Hematopoietic multipotent progenitor cell treated with erythropoietin and hydrocortisone succinate and interleukin-3 and kit ligand, for 17 days (in vitro differentiated cells): ENCODE results near the gene XRRA1.
A peak's percentile ranks its signal among the peaks of the same experiment; 100 is the strongest.
"Not testable (repeated sequence)": the region's sequence is repeated elsewhere in the genome, so short reads cannot be mapped to it uniquely, and the experiment has no call there.

Experiments
- DNase-seq: peaks from one replicate; pipeline ENCODE4 v3.0.0-alpha.2; 2015; ENCODE audit warnings: low spot score

XRRA1 gene

DNA sequence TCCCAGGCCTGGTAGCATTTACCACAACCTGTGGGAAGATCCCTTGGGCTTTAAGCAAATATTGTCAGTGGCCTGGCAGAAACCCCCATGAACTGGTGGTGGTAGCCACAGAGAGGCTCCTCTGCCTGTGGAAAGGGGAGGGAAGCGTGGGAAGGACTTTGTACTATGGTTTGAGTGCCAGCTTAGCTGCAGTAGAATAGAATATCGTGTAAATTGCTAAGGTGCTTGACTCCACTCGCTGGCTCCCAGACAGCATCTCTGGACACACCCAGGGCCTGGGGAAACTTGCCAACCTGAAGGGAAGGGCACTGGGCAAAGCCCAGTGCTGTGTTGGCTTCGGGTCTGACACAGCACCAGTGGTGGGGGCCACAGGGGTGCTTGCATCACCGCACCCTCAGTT lies 52.6 kb downstream of the XRRA1 start:
- DNase-seq, result no peak

DNA sequence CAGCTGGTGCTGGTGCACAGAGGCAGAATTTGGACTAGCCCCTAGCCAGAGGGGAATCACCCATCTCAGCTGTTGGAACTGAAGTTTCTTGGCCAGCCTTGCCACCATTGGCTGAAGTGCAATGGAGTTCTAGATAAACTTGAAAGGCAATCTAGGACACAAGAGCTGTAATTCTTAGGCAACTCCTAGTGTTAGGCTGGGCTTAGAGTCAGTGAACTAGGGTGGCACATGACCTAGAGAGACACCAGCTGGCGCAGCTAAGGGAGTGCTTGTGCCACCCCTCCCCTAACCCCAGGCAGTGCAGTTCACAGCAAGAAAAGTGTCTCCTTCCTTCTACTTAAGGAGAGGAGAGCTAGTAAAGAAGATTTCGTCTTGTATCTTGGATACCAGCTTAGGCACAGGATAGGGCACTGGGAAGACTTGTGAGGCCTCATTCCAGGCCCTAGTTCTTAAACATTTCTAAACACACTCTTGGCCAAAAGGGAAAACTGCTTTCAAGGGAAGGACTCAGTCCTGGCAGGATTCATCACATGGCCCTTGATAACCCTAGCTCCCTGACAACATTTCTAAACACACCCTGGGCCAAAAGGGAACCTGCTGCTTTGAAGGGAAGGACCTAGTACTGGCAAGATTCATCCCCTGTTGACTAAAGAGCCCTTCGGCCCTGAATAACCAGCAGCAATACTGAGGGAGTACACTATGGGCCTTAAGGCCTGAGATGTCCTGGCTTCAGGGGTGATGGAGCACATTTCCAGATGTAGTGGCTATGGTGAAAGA lies 53.4 kb downstream of the XRRA1 start:
- no peak for DNase-seq

DNA sequence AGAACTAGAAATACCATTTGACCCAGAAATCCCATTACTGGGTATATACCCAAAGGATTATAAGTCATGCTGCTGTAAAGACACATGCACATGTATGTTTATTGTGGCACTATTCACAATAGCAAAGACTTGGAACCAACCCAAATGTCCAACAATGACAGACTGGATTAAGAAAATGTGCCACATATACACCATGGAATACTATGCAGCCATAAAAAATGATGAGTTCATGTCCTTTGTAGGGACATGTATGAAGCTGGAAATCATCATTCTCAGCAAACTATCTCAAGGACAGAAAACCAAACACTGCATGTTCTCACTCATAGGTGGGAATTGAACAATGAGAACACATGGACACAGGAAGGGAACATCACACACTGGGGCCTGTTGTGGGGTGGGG lies 55.9 kb downstream of the XRRA1 start:
- DNase-seq, result not testable (repeated sequence)

DNA sequence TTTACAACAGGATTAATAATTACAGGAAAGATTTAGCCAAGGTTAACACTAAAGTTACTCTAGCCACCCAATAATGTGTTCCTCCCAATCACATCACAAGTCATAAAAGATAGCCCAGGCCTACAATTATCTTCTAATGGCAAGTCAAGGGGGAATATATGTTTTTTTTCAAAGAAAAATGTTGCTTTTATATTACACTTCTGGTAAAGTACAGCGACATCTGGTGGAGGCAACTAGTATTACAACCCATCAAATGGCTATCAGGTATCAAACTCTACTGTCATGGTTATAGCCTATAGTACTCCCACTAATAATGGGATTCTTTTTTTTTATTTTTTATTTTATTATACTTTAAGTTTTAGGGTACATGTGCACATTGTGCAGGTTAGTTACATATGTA lies 71.8 kb downstream of the XRRA1 start:
- no peak for DNase-seq

- DNase-seq, result no peak
Observed at GRCh38 chr11:74871037-74871436, 77.9 kb downstream of the XRRA1 start.

GRCh38 chr11:74870485-74870884 lies 78.4 kb downstream of the XRRA1 start:
- peak; percentile 51 for DNase-seq

DNA sequence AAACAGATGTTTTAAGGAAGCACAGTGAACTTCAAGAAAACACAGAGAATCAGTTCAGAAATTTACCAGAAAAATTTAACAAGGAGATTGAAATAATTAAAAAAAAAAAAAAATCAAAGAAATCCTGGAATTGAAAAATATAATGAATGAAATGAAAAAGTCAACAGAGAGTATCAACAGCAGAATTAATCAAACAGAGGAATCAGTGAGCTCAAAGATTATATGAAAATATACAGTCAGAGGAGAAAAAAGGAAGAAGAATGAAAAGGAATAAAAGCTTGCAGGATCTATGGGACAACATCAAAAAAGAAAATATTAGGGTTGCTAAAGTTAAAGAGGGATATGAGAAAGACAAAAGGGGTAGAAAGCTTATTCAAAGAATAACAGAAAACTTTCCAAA lies 82.3 kb downstream of the XRRA1 start:
- no peak for DNase-seq

- DNase-seq, result no peak
Observed at GRCh38 chr11:74863410-74863809, 85.5 kb downstream of the XRRA1 start.

- no peak for DNase-seq
Observed at GRCh38 chr11:74860743-74861142, 88.1 kb downstream of the XRRA1 start.

- no peak for DNase-seq
Observed at GRCh38 chr11:74853223-74853622, 95.7 kb downstream of the XRRA1 start.

DNA sequence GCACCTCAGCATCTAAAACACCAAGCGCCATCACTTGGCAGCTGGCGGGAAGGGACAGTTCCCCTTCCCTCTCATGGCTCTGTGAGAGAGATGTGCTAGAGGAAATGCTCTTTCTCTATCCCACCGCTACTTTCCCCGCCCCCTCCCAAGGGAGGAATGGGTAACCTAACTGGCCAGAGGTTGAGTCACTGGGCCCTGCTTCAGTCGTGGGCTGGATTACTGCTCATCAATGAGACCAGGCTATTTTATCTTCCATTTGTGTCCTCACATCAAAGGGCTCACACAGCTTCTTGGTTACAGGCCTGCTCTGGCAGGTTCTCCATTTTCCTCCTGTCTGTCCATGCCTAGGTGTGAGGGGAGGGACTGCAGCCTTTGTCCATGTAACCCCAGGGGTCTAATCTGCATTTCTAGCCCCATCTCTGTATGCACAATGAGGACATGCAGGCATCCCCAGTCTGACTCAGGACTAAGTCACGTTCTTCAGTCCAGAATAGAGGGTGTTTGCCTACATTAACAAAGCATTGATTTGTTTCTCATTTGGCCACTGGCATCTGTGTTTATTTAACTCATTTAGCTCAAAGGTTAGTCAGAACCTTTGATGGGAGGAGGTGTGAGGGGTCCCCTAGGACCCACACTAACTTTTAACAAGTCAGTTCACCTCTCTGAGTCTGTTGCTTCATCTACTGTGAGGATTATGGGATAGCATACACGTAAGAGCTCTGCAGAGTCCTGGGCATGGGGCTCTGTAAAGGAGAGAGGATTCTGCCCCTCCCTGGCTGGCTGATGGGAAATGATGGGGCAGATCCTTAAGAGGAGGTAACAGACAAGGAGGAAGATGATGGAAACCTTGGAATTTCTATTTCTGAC lies 99.1 kb downstream of the XRRA1 start:
- no peak for DNase-seq

- no peak for DNase-seq
Observed at GRCh38 chr11:74847895-74848294, 101.0 kb downstream of the XRRA1 start.

DNA sequence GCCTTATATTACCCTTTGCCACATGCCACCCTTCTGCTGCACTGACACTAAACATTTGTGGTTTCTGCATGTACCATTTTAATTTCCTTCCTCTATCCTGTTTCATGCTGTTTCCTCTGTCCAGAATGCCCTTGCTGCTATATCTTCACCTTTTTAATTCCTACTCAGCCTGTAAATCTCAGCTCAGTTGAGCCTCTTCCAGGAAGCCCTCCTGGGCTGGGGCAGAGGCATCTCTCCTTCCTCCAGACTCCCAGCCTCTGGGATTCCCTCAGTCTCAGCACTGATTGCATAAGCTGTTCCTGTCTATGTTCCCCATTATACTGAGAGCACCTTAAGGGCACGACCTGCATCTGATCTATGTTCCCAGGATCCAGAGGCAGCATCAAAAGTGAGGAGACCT lies 101.5 kb downstream of the XRRA1 start:
- DNase-seq, result no peak

DNA sequence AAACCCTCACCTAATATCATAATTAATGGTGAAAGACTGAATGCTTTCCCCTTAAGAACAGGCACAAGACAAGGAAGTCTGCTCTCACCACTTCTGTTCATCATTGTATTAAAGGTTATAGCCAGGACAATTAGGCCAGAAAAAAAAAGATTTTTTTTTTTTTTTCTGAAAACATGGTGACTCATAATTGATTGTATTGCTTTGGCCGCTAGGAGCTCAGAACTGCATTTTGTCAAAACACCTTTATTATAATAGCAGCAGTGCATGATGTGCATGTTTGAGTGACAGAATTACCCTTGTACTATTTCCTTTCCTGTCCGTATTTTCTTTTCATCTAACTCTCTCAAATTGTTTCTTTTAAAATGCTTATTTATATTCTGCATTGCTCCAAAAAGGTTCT lies 102.1 kb downstream of the XRRA1 start:
- DNase-seq, result no peak

- DNase-seq, result no peak
Observed at GRCh38 chr11:74845978-74846517, 102.8 kb downstream of the XRRA1 start.

DNA sequence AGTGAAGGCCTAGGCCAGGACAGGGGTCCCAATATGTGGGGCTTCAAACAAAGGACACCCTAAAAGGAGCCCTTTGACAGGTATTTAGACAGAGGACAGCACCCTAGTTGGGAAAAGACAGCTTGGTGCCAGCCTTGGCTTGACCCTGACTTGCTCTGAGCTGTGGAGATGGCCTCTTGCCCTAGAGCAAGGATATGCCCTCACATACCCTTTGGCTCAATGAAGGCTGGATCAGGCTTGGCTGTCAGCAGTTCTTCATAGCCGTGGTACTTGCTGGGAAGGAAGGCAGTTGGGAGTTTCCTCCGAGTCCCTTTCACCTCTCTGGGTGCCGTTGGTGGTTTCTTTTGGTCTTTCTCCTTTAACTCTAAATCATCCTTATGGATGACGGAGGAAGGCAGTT lies 104.0 kb downstream of the XRRA1 start:
- no peak for DNase-seq

GRCh38 chr11:74844072-74844471 lies 104.8 kb downstream of the XRRA1 start:
- no peak for DNase-seq

- no peak for DNase-seq
Observed at GRCh38 chr11:74842967-74843366, 105.9 kb downstream of the XRRA1 start.

- DNase-seq, result no peak
Observed at GRCh38 chr11:74840486-74840885, 108.4 kb downstream of the XRRA1 start.

DNA sequence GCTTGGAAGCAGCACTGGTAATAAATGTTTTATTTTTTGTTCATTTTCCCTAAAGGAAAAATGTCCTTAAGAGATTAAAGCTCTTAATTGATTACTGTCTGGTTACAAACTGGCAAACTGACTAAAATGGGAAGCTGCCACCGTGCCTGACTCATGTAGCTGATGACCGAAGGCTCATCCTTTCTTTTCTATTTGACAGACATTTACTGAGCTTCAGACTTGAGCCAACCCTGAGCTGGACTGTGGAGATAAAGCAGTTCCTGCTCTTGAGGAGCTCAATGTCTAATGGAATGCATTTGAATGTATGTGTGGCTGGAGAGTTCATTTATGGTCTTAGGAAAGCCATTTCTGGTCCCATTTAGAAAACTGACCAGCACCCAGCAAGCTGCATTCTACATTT lies 108.9 kb downstream of the XRRA1 start:
- DNase-seq, result no peak

GRCh38 chr11:74839446-74839845 lies 109.4 kb downstream of the XRRA1 start:
- DNase-seq, result no peak

DNA sequence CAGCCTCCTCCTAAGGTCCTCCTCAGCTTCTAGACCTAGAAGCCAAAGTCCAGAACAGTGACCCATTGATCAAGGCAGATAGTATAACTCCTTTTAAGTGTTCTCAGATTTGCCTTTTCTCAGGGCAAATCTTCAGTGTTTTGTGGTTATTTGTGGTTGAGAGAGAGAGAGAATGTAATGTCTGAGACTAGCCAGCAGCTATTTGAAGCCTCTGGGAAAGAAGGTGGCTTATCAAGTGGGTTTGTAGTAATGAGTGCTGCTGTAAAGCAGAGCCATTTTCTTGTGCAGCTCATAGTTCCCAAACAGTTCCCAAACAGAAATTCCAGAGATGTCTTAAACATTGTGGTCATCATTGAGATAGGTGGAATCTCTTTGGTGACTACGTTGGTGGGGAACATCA lies 110.7 kb downstream of the XRRA1 start:
- no peak for DNase-seq

GRCh38 chr11:74837191-74837590 lies 111.7 kb downstream of the XRRA1 start:
- DNase-seq, result no peak
